MCF 10A (cell line): Measurements from ENCODE around the gene KCNAB1. TPM values are rescaled to one million over a fixed set of nuclear protein-coding genes. Genes with fewer than 3 reads are reported as not detected.

Source experiments
- BruUV-seq: library from RNA; stranded (reverse); fragments of 400-500 nt; replicated peaks from 2 replicates; lab custom pipeline; 2021; lab: Mats Ljungman, UMichigan
- CTCF ChIA-PET: fragments of 300-600 bp; sonication (Branson Sonifier 250); formaldehyde crosslinking; extraction: SDS; loops from one replicate; lab custom pipeline; 2021; ENCODE audit warnings: antibody characterized with exemption, inconsistent platforms; lab: Yijun Ruan, JAX
- POLR2A ChIA-PET: fragments of 300-600, 350-650 bp; sonication (Branson Sonifier 250); formaldehyde crosslinking; extraction: SDS; loops from one replicate; lab custom pipeline; 2020; ENCODE audit warnings: antibody characterized with exemption, inconsistent platforms; lab: Yijun Ruan, JAX
- DNase-seq: peaks from one replicate; pipeline ENCODE4 v3.0.0-alpha.2; 2018; ENCODE audit not compliant: unreplicated experiment
- H3K27ac Mint-ChIP-seq: one replicate; pipeline ENCODE4 v1.8.0; 2022; ENCODE audit warnings: mild to moderate bottlenecking, low read depth, mixed read lengths; ENCODE audit not compliant: unreplicated experiment
- H3K27me3 Mint-ChIP-seq: one replicate; pipeline ENCODE4 v1.8.0; 2022; ENCODE audit warnings: mixed read lengths; ENCODE audit not compliant: insufficient read depth, unreplicated experiment
- H3K36me3 Mint-ChIP-seq: one replicate; pipeline ENCODE4 v1.8.0; 2022; ENCODE audit warnings: mild to moderate bottlenecking, moderate library complexity, mixed read lengths; ENCODE audit not compliant: insufficient read depth, unreplicated experiment
- H3K4me1 Mint-ChIP-seq: one replicate; pipeline ENCODE4 v1.8.0; 2022; ENCODE audit warnings: mixed read lengths; ENCODE audit not compliant: insufficient read depth, unreplicated experiment
- H3K4me3 Mint-ChIP-seq: one replicate; pipeline ENCODE4 v1.8.0; 2022; ENCODE audit warnings: mild to moderate bottlenecking, moderate library complexity, mixed read lengths; ENCODE audit not compliant: unreplicated experiment
- H3K9me3 Mint-ChIP-seq: one replicate; pipeline ENCODE4 v1.8.0; 2022; ENCODE audit warnings: mixed read lengths; ENCODE audit not compliant: unreplicated experiment
- intact Hi-C: fragments of 100-400 bp; cut with micrococcal nuclease; formaldehyde crosslinking; loops from 2 replicates; pipeline ENCODE4 v1.14.1; 2022
- total RNA-seq: library from RNA; stranded (reverse); gene quantifications from 2 replicates; pipeline ENCODE4 v1.2.3, GENCODE V29; 2022
- TF ChIP-seq, protein P1 (sequence below): fragments of 200-600 bp; IDR thresholded peaks from one replicate; pipeline ENCODE4 v1.8.0; 2022; ENCODE audit warnings: antibody characterized with exemption, mild to moderate bottlenecking; ENCODE audit not compliant: unreplicated experiment

KCNAB1 gene
- total RNA-seq, 1 experiment from 2014 or later: 0.44 TPM

DNA sequence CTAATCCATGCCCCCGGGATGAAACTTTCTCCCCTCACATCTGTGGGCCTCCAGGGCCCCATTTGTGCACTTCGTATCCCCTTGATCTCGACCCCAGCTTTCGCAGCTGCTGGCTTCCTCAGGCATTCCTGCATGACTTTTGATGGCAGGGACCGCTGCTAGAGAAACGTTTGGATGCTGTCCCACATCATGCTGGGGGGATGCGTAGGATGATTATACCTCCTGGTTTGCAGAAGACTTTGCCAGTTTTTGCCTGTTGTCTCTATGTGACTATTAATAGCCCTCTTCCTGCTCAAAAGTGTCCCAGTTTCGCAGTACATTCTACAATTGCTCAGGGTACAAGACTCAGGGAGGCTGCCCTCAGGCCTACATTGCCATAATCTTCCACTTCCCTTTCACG lies 10.4 kb upstream of the KCNAB1 start:
- no TSS peak for BruUV-seq
- TF ChIP-seq, protein P1, sequence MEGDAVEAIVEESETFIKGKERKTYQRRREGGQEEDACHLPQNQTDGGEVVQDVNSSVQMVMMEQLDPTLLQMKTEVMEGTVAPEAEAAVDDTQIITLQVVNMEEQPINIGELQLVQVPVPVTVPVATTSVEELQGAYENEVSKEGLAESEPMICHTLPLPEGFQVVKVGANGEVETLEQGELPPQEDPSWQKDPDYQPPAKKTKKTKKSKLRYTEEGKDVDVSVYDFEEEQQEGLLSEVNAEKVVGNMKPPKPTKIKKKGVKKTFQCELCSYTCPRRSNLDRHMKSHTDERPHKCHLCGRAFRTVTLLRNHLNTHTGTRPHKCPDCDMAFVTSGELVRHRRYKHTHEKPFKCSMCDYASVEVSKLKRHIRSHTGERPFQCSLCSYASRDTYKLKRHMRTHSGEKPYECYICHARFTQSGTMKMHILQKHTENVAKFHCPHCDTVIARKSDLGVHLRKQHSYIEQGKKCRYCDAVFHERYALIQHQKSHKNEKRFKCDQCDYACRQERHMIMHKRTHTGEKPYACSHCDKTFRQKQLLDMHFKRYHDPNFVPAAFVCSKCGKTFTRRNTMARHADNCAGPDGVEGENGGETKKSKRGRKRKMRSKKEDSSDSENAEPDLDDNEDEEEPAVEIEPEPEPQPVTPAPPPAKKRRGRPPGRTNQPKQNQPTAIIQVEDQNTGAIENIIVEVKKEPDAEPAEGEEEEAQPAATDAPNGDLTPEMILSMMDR: no peak
- no peaks in the 10 kb centered on the region for H3K9me3 Mint-ChIP-seq
- no peak overlapping the region for H3K4me3 Mint-ChIP-seq
- H3K27me3 Mint-ChIP-seq: peaks cover 73% of the 10 kb centered on the region
- intact Hi-C loops: no loop called here
- DNase-seq: no peak
- H3K4me1 Mint-ChIP-seq: no peaks in the 10 kb centered on the region
- H3K36me3 Mint-ChIP-seq: no peaks in the 10 kb centered on the region
- CTCF ChIA-PET: no interaction called here
- POLR2A ChIA-PET: interaction anchor here (0.6 kb wide), 1 partner anchor 1051 kb away, joined by 5 read pairs; no protein-coding TSS in a partner anchor
- no peak overlapping the region for H3K27ac Mint-ChIP-seq

GRCh38 chr3:156126467-156126866 lies 6.1 kb downstream of the KCNAB1 start:
- Mint-ChIP-seq H3K9me3 (no peaks in the 10 kb centered on the region), H3K36me3 (no peaks in the 10 kb centered on the region), H3K27ac (no peak overlapping the region), H3K27me3 (peaks cover 42% of the 10 kb centered on the region), H3K4me3 (no peak overlapping the region), H3K4me1 (no peaks in the 10 kb centered on the region)
- ChIA-PET POLR2A (no interaction called here), CTCF (interaction anchor here (1.0 to 1.5 kb wide), 3 partner anchors 9 to 26 kb away, joined by 3 to 5 read pairs (median 3); no protein-coding TSS in a partner anchor)
- no peak for DNase-seq
- TF ChIP-seq, protein P1: no peak
- BruUV-seq: no TSS peak
- intact Hi-C loops: no loop called here

DNA sequence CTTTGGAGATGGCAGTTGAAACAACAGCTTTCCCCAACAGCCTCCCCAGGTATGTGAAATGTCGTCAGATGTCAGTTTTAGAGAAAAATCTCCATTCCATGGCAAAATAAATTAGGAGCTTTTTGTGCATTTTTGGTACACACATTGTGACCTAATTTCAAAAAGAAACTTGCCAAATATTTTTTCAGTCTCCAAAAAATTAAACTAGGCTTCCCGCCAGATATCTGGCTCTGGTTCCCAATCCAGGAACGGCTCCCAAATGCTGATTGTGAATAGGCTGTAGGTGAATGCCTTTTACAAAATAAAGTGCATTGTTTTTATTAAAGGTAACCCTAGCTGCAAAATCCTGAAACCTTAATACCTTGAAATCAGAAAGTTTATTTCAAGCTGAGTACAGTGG lies 10.9 kb downstream of the KCNAB1 start:
- DNase-seq: no peak
- no TSS peak for BruUV-seq
- POLR2A ChIA-PET: no interaction called here
- peaks cover 67% of the 10 kb centered on the region for H3K27me3 Mint-ChIP-seq
- H3K9me3 Mint-ChIP-seq: no peaks in the 10 kb centered on the region
- CTCF ChIA-PET: interaction anchor here (0.7 to 0.9 kb wide), 2 partner anchors 379 to 542 kb away, joined by 3 to 4 read pairs; no protein-coding TSS in a partner anchor
- H3K36me3 Mint-ChIP-seq: no peaks in the 10 kb centered on the region
- H3K27ac Mint-ChIP-seq: no peak overlapping the region
- H3K4me1 Mint-ChIP-seq: no peaks in the 10 kb centered on the region
- no peak overlapping the region for H3K4me3 Mint-ChIP-seq
- intact Hi-C loops: no loop called here
- TF ChIP-seq, protein P1: no peak

DNA sequence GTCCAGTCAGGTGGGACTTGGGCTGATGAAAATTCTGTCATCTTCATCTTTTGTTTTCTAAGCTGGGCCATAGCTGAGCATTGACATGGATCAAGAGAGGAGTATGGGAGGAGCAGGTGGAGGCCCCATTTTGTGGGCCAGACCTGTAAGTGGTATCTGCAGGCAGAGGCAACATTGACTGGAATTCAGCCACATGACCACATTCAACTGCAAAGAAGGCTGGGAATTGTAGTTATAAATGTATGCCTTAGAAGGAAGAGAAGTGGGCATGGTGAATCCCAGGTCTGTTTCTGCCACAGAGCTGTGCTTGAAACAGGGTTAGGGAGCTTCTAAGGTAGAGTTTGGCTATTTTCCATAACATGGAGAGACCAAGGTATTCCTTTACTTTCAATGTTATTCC lies 11.4 kb downstream of the KCNAB1 start:
- CTCF ChIA-PET: interaction anchor here (0.7 to 2.6 kb wide), 2 partner anchors 20 to 542 kb away, joined by 4 to 12 read pairs; no protein-coding TSS in a partner anchor
- TF ChIP-seq, protein P1: no peak
- Mint-ChIP-seq H3K27me3 (peaks cover 69% of the 10 kb centered on the region), H3K4me3 (no peak overlapping the region), H3K4me1 (no peaks in the 10 kb centered on the region), H3K27ac (no peak overlapping the region), H3K9me3 (no peaks in the 10 kb centered on the region), H3K36me3 (no peaks in the 10 kb centered on the region)
- DNase-seq: no peak
- POLR2A ChIA-PET: no interaction called here
- intact Hi-C loops: no loop called here
- no TSS peak for BruUV-seq
